HG02610 (cell line): ENCODE data around the gene HYOU1.
A peak's percentile ranks its signal among the peaks of the same experiment; 100 is the strongest.
"Not testable (repeated sequence)": the region's sequence is repeated elsewhere in the genome, so short reads cannot be mapped to it uniquely, and the experiment has no call there.

Experiments used
- ATAC-seq: cut with Tn5 transposase; IDR thresholded peaks from one replicate; pipeline ENCODE4 v1.9.1; 2021; ENCODE audit warnings: mild to moderate bottlenecking, moderate library complexity; ENCODE audit not compliant: unreplicated experiment

The HYOU1 gene

GRCh38 chr11:119085437-119085847, 28.4 kb upstream of the HYOU1 start:
- ATAC-seq: peak; percentile 16

DNA sequence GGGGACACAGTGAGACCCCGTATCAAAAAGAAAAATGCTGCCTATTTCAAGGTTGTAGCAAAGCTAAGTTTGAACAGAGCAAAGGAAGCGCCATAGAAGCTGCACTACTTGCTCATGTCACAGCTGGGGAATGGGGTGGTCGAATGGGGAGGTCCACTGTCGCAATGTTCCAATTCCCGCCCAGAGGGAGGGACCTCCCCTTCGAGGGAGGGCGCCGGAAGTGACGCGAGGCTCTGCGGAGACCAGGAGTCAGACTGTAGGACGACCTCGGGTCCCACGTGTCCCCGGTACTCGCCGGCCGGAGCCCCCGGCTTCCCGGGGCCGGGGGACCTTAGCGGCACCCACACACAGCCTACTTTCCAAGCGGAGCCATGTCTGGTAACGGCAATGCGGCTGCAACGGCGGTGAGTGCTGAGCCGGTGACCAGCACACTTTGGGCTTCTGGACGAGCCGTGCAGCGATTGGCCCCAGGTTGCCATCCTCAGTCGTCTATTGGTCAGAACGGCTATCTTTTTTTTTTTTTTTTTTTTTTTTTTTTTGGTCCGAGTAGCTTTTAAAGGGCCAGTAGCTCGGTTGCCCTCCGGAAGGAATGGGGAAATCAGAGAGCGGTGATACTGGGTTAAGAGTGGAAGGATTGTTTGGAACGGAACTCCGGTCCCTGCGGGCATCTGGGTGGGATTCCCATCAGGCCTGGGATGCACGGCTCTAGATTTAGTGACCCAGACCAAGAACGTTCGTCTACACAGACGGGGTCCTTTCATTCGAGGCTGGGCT, 27.8 kb upstream of the HYOU1 start, which contains the start of gene HMBS:
Gene HMBS, plus strand, starts transcription at position 219 of the 774 bp plus-strand sequence. Its CDS starts 153 bp downstream, at position 372.
- peak; percentile 91 for ATAC-seq

- ATAC-seq: no peak
These were observed 24.8 kb upstream of the HYOU1 start for GRCh38 chr11:119081682-119082260.

DNA sequence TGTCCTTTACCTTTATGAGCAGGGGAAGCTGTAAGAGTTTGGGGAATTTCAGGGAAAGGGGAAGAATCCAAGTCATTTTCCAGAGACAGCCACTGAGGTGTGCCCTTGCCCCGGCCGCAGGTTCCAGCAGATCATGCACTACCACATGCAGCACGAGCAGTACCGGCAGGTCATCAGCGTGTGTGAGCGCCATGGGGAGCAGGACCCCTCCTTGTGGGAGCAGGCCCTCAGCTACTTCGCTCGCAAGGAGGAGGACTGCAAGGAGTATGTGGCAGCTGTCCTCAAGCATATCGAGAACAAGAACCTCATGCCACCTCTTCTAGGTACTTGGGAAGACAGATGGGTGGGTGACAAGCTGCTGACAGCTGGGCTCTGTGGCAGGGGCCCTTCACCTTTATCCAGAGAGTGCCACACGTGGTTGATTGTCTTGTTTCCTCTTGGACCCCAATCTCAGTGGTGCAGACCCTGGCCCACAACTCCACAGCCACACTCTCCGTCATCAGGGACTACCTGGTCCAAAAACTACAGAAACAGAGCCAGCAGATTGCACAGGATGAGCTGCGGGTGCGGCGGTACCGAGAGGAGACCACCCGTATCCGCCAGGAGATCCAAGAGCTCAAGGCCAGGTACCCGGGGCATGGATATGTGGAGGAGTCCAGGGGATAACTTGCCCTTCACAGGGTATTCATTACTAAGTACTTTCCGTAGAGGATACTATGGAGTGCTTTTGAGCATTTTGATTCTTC, 21.8 kb upstream of the HYOU1 start:
- ATAC-seq: no peak

DNA sequence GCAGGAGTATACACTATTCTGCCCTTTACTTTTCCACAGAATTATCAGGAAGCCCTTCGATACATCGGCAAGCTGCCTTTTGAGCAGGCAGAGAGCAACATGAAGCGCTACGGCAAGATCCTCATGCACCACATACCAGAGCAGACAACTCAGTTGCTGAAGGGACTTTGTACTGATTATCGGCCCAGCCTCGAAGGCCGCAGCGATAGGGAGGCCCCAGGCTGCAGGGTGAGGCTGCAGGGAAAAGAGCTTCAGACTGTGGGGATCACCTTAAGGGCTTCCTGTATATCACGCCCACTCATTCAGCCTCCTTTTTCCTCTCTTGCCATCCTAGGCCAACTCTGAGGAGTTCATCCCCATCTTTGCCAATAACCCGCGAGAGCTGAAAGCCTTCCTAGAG, 20.8 kb upstream of the HYOU1 start:
- ATAC-seq: no peak

- ATAC-seq: peak; percentile 92
These were observed 10.6 kb upstream of the HYOU1 start, which contains the start of gene VPS11 for GRCh38 chr11:119067371-119068222. VPS11 (plus strand) TSS chr11:119067818; CDS start chr11:119067824, 6 bp downstream.

DNA sequence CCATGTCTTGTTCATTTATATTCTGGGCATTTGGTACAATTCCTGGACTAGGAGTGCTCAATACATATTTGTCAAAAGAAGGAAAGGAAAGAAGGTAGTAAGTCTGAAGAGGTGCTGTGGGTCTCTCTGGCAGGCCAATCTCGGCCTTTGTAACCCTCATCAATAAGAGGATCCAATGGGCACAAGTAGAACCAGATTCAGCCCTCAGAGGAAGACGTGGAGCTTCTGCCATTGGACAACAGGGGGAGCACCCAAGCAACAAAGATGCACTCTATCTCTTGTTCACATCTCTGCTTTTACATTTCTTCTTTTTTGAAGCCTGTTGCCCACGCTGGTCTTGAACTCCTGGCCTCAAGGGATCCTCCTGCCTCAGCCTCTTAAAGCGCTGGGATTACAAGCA, 8.4 kb upstream of the HYOU1 start:
- no peak for ATAC-seq

- no peak for ATAC-seq
These were observed 5.8 kb upstream of the HYOU1 start for GRCh38 chr11:119062779-119063178.

DNA sequence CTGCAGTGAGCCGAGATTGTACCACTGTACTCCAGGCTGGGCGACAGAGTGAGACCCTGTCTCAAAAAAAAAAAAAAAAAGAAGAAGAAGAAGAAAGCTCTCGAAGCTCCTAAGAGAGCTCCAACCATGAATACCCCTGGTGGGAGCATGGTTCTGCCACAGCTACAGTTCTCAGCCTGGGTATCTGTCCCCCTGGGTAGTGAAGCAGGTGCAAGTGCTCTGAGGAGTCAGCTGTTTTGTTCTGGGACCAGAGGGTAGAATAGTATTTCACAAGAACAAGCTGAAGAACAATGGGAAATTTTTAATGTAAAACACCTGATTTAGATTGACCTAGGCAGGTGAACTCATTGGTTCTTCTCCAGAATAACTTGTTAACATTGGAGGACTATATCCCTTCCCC, 4.3 kb upstream of the HYOU1 start:
- ATAC-seq: no peak

DNA sequence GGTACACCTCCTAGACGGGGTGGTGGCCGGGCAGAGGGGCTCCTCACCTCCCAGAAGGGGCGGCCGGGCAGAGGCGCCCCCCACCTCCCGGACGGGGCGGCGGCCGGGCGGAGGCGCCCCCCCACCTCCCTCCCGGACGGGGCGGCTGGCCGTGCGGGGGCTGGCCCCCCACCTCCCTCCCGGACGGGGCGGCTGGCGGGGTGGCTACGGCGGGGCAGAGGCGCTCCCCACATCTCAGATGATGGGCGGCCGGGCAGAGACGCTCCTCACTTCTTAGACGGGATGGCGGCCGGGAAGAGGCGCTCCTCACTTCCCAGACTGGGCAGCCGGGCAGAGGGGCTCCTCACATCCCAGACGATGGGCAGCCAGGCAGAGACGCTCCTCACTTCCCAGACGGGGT, 2.1 kb upstream of the HYOU1 start:
- ATAC-seq: not testable (repeated sequence)

DNA sequence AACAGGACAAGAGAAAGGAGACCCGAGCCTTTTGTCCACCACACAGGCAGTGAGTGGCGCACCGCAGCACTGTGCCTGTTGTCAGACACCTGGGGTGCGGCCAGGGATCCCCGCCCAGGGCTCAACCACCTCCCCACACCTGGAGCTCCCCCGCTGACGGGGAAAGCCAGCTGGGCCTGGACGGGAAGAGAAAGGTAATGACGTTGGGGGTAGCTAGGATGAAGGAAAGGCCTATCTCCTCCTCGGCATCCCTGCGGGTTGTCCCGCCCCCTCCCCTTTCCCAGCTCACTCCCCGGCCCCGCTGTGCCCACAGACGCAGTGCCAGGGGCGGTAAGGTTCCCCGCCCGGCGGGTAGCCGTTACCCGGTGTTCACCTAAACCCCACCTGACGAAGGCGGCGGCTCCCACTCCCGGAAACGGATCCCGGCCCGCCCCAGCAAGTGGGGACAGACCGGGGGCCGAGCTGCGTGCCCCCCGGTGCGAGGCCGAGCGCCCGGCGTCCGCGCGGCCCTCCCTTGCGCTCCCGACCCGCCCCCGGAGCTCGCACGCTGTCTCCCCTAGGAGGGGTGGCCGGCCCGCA, 495 bp downstream of the HYOU1 start:
- ATAC-seq: peak; percentile 3

GRCh38 chr11:119055901-119056300, 1.1 kb downstream of the HYOU1 start:
- no peak for ATAC-seq

DNA sequence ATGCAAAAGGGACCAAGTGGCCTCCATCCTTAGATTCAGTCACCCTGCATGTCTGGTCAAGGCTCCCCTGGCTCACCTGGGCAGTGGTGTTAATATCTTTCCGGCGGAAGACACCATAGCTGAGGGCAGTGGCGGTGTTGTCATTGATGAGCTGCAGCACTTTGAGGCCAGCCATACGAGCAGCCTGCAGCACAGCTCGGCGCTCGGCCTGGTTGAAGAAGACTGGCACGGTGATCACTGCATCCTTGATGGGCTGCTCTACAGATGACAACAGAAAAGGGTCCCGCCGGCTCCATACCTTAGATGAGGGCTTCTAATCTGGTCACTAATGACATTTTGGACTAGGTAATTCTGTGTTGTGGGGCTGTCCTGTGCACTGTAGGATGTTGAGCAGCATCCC, 2.6 kb downstream of the HYOU1 start:
- no peak for ATAC-seq

- no peak for ATAC-seq
These were observed 4.7 kb downstream of the HYOU1 start for GRCh38 chr11:119052163-119052814.

DNA sequence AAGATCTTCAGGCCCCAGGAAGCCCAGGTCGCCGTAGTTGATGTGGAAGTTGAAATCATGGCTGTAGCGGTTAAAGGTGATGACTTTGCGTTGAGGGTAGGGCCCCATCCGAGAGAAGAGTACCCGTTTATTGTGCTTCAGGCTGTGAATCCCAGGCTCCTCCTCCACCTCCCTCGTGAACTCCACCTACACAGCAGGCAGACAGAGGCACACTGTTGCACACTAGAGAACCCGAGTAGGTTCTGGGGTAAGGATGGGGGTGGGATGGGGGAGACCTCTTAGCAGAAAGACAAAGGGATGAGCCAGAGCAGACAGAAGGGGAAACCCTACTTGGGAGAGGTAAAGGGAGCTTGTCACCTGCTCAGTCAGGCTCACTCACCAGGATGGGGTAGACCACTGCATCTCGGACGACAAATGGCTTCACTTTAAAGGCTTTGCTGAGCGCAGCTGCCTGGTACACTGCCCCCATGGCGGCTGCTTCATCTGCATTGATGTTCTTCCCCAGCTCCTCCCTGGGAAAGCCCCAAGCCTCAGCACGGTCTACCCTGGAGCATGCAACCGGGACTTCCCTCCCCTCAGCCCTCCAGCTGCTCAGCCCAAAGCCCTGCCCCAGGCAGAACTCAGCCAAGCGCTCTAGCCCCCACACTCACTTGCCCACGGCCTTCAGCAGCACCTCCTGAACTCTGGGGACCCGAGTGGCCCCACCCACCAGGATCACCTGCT, 5.4 kb downstream of the HYOU1 start:
- peak; percentile 71 for ATAC-seq

DNA sequence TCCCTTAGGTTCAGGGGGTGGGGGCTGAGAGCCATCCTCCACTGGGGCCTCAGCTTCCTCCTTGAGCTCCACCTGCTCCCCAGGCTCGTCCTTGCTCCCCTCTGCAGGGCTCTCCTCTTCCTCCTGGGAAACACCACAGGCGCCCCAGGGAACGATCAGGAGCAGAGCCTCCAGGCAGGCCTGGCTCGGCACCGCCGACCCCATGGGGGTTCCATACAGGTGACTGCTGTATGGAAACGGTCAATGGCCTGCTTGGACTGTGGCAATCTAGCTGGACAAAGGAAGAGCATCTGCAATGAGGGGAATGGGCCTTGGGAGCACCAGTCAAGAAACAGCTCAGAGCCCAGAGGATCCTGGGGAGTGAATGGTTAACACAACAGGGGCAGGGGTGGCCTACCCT, 7.9 kb downstream of the HYOU1 start:
- no peak for ATAC-seq

GRCh38 chr11:119048644-119049043, 8.4 kb downstream of the HYOU1 start:
- no peak for ATAC-seq

- no peak for ATAC-seq
These were observed 9.8 kb downstream of the HYOU1 start for GRCh38 chr11:119047205-119047604.

DNA sequence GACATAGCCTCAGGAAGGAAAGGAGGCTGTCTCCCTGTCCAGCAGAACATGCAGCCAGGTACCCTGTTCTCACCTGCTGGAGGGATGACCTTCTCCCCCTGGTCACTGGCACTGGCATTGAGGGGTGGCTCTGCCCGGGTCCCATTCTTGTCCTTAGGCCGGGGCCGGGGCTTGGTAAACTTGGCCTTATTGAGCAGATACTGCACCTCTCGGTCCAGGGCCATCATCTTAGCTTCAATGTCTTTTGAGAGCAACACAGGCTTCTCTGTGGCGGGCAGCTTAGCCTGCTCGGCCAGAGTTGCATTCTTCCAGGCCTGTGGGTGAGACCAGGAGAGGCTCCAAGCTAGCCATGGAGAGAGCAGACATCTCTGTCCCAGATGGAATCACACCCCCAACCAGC, 10.5 kb downstream of the HYOU1 start:
- ATAC-seq: no peak
